GM23248 (cell line): ENCODE data around the gene RNF135. TPM values are rescaled to one million over a fixed set of nuclear protein-coding genes. Genes with fewer than 3 reads are reported as not detected.

Experiments
- DNase-seq: peaks from one replicate; pipeline ENCODE4 v3.0.0-alpha.2; 2015
- H2AFZ ChIP-seq: fragments of 200-600 bp; sonication (generic); 2 replicates; pipeline ENCODE4 v1.6.1; 2016; ENCODE audit warnings: antibody characterized with exemption
- H3F3A ChIP-seq: fragments of 200-600 bp; sonication (generic); 2 replicates; pipeline ENCODE4 v1.6.1; 2016; ENCODE audit warnings: mild to moderate bottlenecking, antibody characterized with exemption, mixed run types; ENCODE audit not compliant: insufficient read depth
- H3K27ac ChIP-seq: fragments of 200-600 bp; sonication (generic); 2 replicates; pipeline ENCODE4 v1.5.1; 2016; ENCODE audit warnings: mild to moderate bottlenecking
- H3K27me3 ChIP-seq: fragments of 200-600 bp; sonication (generic); replicated peaks from 2 replicates; pipeline ENCODE4 v1.6.1; 2016; ENCODE audit warnings: mild to moderate bottlenecking; ENCODE audit not compliant: insufficient read depth
- H3K36me3 ChIP-seq: fragments of 200-600 bp; sonication (generic); 2 replicates; pipeline ENCODE4 v1.6.1; 2016; ENCODE audit warnings: low read depth, mild to moderate bottlenecking
- H3K4me1 ChIP-seq: fragments of 200-600 bp; sonication (generic); 2 replicates; pipeline ENCODE4 v1.6.1; 2016; ENCODE audit warnings: mild to moderate bottlenecking; ENCODE audit not compliant: insufficient read depth
- H3K4me2 ChIP-seq: fragments of 200-600 bp; sonication (generic); one replicate; pipeline ENCODE4 v1.6.1; 2016; ENCODE audit warnings: mild to moderate bottlenecking; ENCODE audit not compliant: unreplicated experiment
- H3K4me3 ChIP-seq: fragments of 200-600 bp; sonication (generic); 2 replicates; pipeline ENCODE4 v1.5.1; 2016; ENCODE audit warnings: mild to moderate bottlenecking
- H3K79me2 ChIP-seq: fragments of 200-600 bp; sonication (generic); 2 replicates; pipeline ENCODE4 v1.6.1; 2016; ENCODE audit warnings: mild to moderate bottlenecking; ENCODE audit not compliant: insufficient read depth
- H3K9ac ChIP-seq: fragments of 200-600 bp; sonication (generic); 2 replicates; pipeline ENCODE4 v1.6.1; 2016; ENCODE audit warnings: mild to moderate bottlenecking
- H3K9me2 ChIP-seq: fragments of 200-600 bp; sonication (generic); 2 replicates; pipeline ENCODE4 v1.6.1; 2016; ENCODE audit warnings: mixed run types, mild to moderate bottlenecking, moderate library complexity; ENCODE audit not compliant: insufficient read depth
- H3K9me3 ChIP-seq: fragments of 200-600 bp; sonication (generic); one replicate; pipeline ENCODE4 v1.6.1; 2017; ENCODE audit warnings: low read depth
- H4K20me1 ChIP-seq: fragments of 200-600 bp; sonication (generic); 2 replicates; pipeline ENCODE4 v1.6.0; 2016; ENCODE audit not compliant: insufficient read depth
- EZH2 ChIP-seq: fragments of 200-600 bp; sonication (generic); IDR thresholded peaks from 2 replicates; pipeline ENCODE4 v1.6.1; 2018; ENCODE audit warnings: antibody characterized with exemption, mild to moderate bottlenecking; ENCODE audit not compliant: insufficient read depth, poor library complexity, severe bottlenecking
- EZH2phosphoT487 ChIP-seq: fragments of 200-600 bp; sonication (generic); IDR thresholded peaks from 2 replicates; pipeline ENCODE4 v1.6.1; 2018; ENCODE audit warnings: antibody characterized with exemption, moderate library complexity, mild to moderate bottlenecking, low read depth; ENCODE audit not compliant: insufficient read depth
- WGBS, 2 experiments: methylation state at CpG; one replicate each; pipeline ENCODE4 v1.1.6; 2015 to 2017; ENCODE audit warnings: low lambda C conversion rate in 2 of 2, low coverage in 1 of 2; ENCODE audit errors: missing lambda C conversion rate in 2 of 2; 5-methylcytosine and 5-hydroxymethylcytosine counted together
- in situ Hi-C: fragments of 300-500 bp; cut with MboI; formaldehyde crosslinking; loops from 2 replicates; pipeline ENCODE4 v1.15.0; 2020
- polyA plus RNA-seq: library from polyadenylated mRNA; unstranded; fragments of >200 nt; fragmentation: Nextera tagmentation; extraction: Ambion mirVana; gene quantifications from 2 replicates; pipeline ENCODE4 v1.2.1, GENCODE V29; 2016
- total RNA-seq: library from RNA; depleted of rRNA; stranded (reverse); fragments of >200 nt; shearing (Covaris generic); gene quantifications from 2 replicates; pipeline ENCODE4 v1.2.3, GENCODE V29; 2014

RNF135 gene
- total and polyA plus RNA-seq, 2 experiments from 2014 or later, result 20.5 to 21.2 TPM

DNA sequence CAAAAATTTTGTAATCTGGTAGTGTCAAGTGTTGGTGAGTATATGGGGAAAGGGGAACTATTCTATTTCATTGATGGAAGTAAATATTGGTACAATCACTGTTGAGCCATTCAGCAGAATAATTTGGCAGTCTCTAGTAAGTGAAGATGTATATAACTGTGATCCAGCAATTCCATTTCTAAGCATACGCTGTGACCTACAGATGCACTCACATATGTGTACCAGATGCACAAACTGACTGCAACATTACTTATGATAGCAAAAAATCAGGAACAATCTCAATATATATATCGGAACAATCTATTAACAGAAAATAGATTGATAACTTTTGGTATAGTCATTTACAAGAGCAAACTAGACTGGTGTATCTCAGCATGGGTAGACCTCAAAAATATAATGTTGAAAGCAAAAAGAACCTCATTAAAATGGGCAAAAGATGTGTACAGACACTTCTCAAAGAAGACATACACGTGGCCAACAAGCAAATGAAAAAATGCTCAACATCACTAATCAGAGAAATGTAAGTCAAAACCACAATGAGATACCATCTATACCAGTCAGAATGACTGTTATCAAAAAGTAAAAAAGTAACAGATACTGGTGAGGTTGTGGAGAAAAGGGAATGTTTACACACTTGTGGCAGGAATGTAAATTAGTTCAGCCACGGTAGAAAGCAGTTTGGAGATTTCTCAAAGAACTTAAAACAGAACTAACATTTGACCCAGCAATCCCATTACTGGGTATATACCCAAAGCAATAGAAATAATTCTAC, 28.3 kb upstream of the RNF135 start:
- no peaks in the 10 kb centered on the region for H3K79me2 ChIP-seq
- H3K27me3 ChIP-seq, result no peaks in the 10 kb centered on the region; the same call in 1 of the 2 replicates
- H3K36me3 ChIP-seq, result no peaks in the 10 kb centered on the region
- H3K4me2 ChIP-seq, result no peak overlapping the region
- H4K20me1 ChIP-seq, result no peaks in the 10 kb centered on the region
- in situ Hi-C loops, result no loop called here
- no peaks in the 10 kb centered on the region for H3K4me1 ChIP-seq
- no peak overlapping the region for H3K9ac ChIP-seq
- 33% methylated on average over 4 of the region's 4 CpGs for WGBS, 2 experiments
- no peak overlapping the region for H2AFZ ChIP-seq
- H3F3A ChIP-seq, result no peaks in the 10 kb centered on the region
- no peak for TF ChIP-seq EZH2
- TF ChIP-seq EZH2phosphoT487, result no peak
- no peak overlapping the region for H3K4me3 ChIP-seq
- H3K27ac ChIP-seq, result no peak overlapping the region
- H3K9me2 ChIP-seq, result no peaks in the 10 kb centered on the region
- DNase-seq, result no peak
- no peaks in the 10 kb centered on the region for H3K9me3 ChIP-seq

DNA sequence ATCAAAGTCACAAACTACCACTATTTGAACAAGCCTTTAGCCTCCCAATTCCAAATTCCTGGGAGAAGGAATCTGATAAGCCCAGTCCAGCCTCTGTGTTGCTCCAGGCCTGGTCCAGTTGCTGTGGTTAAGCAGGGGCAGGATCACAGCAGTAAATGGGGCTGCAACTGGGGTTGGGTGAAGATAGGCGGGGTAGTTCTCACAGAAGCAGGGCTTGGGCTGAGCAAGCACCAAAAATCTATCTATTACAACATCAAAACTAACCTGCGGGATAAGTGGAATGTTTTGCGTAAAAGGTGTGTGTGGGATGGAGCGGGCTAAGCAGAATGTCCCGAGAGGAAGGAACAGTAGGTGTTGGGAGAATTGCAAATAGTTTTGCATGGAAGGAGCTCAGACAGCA, 23.0 kb upstream of the RNF135 start:
- Histone ChIP-seq H4K20me1 (no peaks in the 10 kb centered on the region), H3K4me2 (no peak overlapping the region), H3K27ac (no peak overlapping the region), H3K36me3 (no peaks in the 10 kb centered on the region), H3K79me2 (no peaks in the 10 kb centered on the region), H3K4me3 (no peak overlapping the region), H3K9me3 (no peaks in the 10 kb centered on the region), H3K4me1 (0 out of 2 replicates have a peak, but pooled peaks cover 4% of the 10 kb centered on the region), H3K9me2 (no peaks in the 10 kb centered on the region), H2AFZ (no peak overlapping the region), H3K9ac (no peak overlapping the region), H3K27me3 (no peaks in the 10 kb centered on the region), H3F3A (peaks cover 5% of the 10 kb centered on the region; the same call in 1 of the 2 replicates)
- 88 to 89% methylated on average over 5 of the region's 5 CpGs for WGBS, 2 experiments
- in situ Hi-C loops, result no loop called here
- no peak for DNase-seq
- no peak for TF ChIP-seq EZH2
- no peak for TF ChIP-seq EZH2phosphoT487

DNA sequence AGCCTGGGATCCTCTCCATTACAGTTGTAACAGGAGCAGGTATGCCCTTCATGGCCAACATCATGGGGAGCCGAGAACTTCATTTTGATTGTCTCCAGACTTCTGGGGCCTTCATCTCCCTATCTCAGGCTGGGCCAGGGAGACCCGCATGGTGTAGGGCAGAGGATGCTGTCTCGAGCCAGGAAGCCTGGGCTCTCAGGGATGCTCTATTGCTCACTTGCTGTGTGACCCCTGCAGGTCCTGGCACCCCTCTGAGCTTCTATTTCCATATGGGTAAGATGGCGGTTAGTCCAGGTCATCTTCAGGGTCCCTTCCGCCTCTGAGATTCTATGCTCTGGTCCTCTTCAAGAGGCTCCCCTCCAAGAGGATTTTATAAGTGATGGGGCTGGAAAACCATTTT, 20.6 kb upstream of the RNF135 start:
- Histone ChIP-seq H3K4me2 (no peak overlapping the region), H3K79me2 (no peaks in the 10 kb centered on the region), H3F3A (peaks cover 5% of the 10 kb centered on the region; the same call in 1 of the 2 replicates), H3K27me3 (no peaks in the 10 kb centered on the region), H3K27ac (no peak overlapping the region), H3K36me3 (no peaks in the 10 kb centered on the region), H2AFZ (0 out of 2 replicates have a peak overlapping the region, but pooled peaks have one; percentile 27), H3K9ac (no peak overlapping the region), H4K20me1 (no peaks in the 10 kb centered on the region), H3K9me3 (no peaks in the 10 kb centered on the region), H3K4me1 (0 out of 2 replicates have a peak, but pooled peaks cover 4% of the 10 kb centered on the region), H3K9me2 (no peaks in the 10 kb centered on the region), H3K4me3 (no peak overlapping the region)
- DNase-seq, result no peak
- TF ChIP-seq EZH2phosphoT487 (no peak), EZH2 (no peak)
- WGBS, 2 experiments, result 94 to 96% methylated on average over 5 of the region's 5 CpGs
- in situ Hi-C loops, result no loop called here

DNA sequence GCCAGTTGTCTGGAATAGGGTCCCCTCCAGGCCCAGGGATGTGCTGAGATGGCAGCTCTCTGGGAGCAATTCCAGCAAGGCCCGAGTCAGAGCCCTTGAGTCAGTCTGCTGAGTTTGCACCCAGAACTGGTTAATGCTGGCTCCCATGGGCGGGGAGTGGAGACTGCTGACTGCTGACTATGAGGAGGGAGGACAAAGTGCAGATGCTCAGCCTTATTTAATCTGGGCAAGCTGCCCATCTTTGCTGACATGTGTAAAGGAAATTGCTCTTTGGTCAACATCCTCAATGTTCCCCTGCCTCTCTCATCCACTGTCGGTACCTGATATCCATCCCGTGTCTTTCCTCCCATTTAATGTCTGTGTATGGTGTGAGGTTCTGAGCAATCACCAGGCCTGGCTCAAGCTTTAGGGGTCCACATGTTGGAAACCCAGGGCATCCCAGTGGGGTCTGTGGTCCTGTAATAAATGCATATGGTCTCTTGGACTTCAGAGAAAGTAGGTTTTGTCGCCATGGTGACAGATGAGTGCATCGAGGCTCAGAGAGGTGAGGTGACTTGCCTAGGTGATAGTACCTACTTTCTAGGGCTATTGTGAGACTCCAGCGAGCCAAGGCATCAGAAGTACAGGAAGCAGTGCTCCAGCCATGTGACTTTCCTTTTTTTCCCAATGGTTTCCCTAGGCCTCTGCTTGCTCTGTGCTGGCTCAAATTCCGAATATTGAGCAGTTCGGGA, 20.0 kb upstream of the RNF135 start:
- no peaks in the 10 kb centered on the region for H3K79me2 ChIP-seq
- in situ Hi-C loops, result no loop called here
- no peak for TF ChIP-seq EZH2
- TF ChIP-seq EZH2phosphoT487, result no peak
- WGBS, 2 experiments, result 35 to 46% methylated on average over 9 of the region's 9 CpGs
- no peak overlapping the region for H3K9ac ChIP-seq
- H4K20me1 ChIP-seq, result no peaks in the 10 kb centered on the region
- H3F3A ChIP-seq, result peaks cover 5% of the 10 kb centered on the region; the same call in 1 of the 2 replicates
- 0 out of 2 replicates have a peak, but pooled peaks cover 4% of the 10 kb centered on the region for H3K4me1 ChIP-seq
- no peak overlapping the region for H3K27ac ChIP-seq
- peak; percentile 92 for DNase-seq
- H3K9me2 ChIP-seq, result no peaks in the 10 kb centered on the region
- H3K36me3 ChIP-seq, result no peaks in the 10 kb centered on the region
- 0 out of 2 replicates have a peak overlapping the region, but pooled peaks have one; percentile 27 for H2AFZ ChIP-seq
- H3K27me3 ChIP-seq, result no peaks in the 10 kb centered on the region
- no peak overlapping the region for H3K4me3 ChIP-seq
- no peaks in the 10 kb centered on the region for H3K9me3 ChIP-seq
- H3K4me2 ChIP-seq, result no peak overlapping the region
